HTERT RPE-1 (cell line): ENCODE data around the gene GIGYF1.

Source experiments
- in situ Hi-C: fragments of 300-500 bp; cut with MboI; formaldehyde crosslinking; loops from 4 replicates; pipeline ENCODE4 v1.14.3; 2020; ENCODE audit warnings: low sequenced_read_pairs

The GIGYF1 gene

DNA sequence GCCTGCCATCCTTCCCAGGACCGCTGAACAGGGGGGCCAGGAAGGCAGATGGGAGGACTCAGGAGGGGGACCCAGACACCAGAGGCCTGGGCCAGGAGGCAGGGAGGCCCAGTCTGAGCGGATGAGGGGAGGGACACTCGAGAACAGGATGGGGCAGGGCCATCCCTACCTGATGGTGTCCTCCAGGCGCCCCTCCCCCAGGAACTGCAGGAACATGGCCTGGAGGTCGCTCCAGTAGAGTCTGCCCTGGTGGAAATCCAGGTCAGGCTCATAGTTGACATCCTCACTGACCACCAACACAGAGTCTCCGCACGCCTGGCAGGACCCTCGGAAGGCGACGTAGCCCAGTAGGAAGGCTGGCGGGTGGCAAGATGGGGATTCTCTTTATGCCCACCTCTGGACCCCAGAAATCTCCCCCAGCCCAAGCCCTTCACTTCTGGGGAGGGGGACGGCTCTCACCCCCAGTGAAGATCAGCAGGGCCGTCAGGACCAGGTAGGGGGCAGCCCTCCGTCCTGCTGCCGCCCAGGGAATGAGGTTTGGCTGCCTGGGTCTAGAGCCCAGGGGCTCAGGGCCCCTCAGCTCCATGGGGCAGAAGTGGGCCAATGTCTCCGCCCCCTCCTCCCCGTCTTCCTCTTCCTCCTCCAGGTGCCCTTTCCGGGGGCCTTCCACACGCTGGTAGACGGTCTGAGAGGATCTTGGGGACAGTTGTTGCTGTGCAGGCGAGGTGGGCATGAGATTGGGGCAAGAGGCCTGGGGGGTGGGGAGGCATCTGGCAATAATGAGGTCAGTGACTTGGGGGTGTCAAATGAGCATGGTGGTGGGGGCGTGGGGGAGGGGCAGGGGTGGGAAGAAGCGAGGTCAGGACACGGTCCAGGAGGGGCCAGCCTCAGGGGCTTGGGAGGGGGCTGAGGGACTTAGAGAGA lies 53.3 kb downstream of the GIGYF1 start:
- in situ Hi-C loops: no loop called here

- in situ Hi-C loops: no loop called here
Measured at GRCh38 chr7:100639995-100640516, 54.0 kb downstream of the GIGYF1 start.

DNA sequence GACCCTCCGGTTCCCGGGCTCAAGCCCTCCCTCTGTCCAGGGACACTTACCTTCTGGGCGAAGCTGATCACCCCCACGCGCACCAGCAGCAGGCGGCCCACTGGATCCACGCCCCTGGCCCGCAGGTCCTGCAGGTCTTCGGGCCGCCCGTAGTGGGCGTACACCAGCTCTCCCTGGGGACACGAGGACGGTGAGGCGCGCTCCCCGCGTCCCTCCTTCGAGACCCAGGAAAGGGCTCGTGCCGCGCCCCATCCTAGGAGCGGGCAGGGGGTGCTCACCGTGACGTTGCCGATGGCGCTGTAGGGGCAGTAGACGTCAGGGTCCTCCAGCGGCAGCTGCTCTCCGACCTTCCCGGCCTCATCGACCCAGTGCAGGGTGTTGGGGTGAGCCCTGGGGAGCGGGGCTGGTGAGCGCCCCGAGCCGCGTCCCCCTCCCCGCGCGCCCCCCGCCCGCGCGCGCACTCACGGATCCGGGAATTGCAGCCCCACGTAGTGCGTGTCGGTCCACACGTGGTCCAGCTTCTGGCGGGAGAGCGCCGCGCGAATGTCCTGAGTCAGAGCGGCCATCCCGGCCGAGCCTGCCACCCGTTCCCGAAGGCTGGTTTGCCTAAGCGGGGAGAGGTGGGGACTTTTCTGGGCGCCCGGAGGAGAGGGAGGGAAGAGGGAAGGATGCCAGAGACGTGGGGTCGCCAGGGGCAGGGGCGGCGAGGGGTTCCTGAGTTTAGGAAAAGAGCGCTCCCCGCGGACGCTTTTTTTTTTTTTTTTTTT lies 60.9 kb downstream of the GIGYF1 start:
- in situ Hi-C loops: no loop called here

DNA sequence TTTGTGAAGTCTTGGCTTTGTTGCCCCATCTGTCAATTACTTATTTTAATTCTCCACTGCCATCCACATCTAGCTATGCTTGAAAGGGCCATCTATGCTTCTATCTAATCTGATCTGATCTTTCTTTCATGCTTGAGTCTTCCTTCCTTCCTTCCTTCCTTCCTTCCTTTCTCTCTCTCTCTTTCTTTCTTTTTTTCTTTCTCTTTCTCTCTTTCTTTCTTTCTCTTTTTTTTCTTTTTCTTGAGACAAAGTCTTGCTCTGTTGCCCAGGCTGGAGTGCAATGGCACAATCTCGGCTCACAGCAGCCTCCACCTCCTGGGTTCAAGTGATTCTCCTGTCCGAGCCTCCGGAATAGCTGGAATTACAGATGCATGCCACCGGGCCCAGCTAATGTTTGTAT lies 64.0 kb downstream of the GIGYF1 start:
- in situ Hi-C loops: no loop called here
